Glomerular visceral epithelial cell (primary cell): ENCODE measurements around the gene ACADM.
"Not testable (repeated sequence)": the region's sequence is repeated elsewhere in the genome, so short reads cannot be mapped to it uniquely, and the experiment has no call there.

Experiments
- DNase-seq: peaks from one replicate; pipeline ENCODE4 v3.0.0-alpha.2; 2016; ENCODE audit errors: extremely low spot score

Gene ACADM

DNA sequence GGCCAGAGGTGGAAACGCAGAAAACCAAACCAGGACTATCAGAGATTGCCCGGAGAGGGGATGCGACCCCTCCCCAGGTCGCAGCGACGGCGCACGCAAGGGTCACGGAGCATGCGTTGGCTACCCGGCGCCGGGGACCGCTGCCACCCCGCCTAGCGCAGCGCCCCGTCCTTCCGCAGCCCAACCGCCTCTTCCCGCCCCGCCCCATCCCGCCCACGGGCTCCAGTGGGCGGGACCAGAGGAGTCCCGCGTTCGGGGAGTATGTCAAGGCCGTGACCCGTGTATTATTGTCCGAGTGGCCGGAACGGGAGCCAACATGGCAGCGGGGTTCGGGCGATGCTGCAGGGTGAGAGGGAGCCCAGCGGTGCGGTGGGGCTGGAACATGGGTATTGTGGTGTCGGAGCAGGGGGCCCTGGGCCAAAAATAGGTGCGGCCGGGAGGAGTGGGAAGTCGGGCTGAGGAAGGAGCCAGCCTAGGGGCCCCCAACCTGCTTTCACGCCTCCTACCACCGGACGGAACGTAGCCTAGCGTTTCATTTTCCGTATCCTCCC is at the start of gene ACADM:
Gene ACADM, plus strand, starts transcription at position 238 of the 551 bp plus-strand sequence. Its CDS starts 79 bp downstream, at position 317.
- DNase-seq: peak; percentile 91

DNA sequence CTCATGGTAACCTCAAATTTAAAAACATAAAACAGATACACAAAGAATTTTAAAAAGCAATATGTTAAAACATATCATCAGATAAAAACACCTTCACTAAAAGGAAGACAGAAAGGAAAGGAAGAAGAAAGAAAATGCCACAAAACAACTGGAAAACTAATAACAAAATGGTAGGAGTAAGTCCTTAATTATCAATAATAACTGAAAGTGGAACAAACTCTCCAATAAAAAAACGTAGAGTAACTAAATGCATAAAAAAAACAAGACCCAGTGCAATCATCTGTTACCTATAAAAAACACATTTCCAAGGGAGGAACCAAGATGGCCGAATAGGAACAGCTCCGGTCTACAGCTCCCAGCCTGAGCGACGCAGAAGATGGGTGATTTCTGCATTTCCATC is 47.1 kb upstream of the ACADM start:
- no peak for DNase-seq

DNA sequence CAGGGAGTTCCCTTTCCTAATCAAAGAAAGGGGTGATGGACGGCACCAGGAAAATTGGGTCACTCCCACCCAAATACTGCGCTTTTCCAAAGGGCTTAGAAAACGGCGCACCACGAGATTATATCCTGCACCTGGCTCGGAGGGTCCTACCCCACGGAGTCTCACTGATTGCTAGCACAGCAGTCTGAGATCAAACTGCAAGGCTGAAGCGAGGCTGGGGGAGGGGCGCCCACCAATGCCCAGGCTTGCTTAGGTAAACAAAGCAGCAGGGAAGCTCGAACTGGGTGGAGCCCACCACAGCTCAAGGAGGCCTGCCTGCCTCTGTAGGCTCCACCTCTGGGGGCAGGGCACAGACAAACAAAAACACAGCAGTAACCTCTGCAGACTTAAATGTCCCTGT is 46.5 kb upstream of the ACADM start:
- not testable (repeated sequence) for DNase-seq

DNA sequence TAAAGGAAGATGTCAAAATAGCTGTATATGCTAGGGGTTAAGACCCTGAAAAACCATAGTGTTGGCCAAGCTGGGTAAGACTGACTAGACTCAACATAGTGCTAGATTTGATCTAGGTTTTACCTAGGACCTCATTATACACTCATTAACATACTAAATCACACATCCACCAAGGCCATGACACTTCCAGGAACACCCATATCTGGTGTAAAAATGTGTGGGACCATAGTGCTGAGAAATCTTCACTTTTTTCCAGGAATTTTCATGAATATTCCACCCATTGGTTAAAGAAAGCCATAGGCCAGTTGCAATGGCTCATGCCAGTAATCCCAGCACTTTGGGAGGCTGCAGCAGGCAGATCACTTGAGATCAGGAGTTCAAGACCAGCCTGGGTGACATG is 34.0 kb upstream of the ACADM start:
- no peak for DNase-seq

DNA sequence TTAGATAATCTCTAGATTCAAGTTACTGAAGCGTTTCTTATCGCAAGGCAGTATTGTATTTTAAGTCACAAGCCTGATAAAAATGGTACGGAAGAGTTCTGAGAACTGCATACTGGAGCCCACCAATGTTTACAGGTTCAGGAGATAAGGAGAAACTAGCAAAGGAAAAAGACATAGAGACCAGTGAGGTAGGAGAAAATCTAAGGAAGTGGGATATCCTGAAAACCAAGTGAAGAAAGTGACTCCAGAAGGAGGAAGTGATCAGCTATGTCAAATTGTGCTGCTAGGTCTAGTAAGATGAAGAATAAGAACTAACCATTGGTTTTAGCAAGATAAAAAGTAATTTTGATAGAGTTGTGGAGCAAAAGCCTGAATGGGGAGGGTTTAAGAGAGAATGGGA is 31.0 kb upstream of the ACADM start:
- no peak for DNase-seq

DNA sequence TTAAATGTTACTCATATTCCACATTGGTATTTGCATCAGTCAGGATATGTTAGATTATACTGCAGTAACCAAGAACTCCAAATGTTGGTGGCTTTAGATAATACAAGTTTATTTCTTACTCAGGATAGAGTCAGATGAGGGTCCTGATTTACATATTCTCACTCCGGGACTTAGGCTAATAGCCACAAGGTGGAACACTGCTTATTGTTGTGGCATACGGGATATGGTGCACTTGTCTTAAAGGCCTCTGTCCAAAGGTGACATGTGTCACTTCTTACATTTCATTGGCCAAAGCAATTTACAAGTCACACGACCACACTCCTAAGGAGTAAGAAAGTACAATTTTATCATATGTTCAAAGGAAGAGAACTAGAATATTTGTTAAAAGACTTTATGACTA is 28.5 kb upstream of the ACADM start:
- DNase-seq: no peak

DNA sequence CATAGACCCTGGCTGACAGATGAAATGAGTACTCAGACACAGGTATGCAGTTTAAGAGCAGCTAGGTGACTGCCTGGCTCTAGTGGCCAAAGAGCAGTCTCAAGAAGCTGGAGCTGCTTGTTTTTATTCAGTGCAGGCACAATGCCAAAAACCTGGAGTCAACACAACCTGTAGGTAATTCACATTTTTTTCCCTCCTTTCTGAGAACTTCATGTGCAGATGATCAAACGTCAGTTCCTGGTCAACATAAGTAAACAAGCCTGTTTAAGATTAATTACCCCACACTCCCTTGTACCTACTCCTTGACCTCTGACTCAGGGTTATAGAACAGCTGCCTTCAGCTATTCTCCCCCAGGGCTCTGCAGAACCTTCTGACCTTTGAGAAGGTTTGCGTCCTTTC is 17.3 kb upstream of the ACADM start:
- no peak for DNase-seq

DNA sequence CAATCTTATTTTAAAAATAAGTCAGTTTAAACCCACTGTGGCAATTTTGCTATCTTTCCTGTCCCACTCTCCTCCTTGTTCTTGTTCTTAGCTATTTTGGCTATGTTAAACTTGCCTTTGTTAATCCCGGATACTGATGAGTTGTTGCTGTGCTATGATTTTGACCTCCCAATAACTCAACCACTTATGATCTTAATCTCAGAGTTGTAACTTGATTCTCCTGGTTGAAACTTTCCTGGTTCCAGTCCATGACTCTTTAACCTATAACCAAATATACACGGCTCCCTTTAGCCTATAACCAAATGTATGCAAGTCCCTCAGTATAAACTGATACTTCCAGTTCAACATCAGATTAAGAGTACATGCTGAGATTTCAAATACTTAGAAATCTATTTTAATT is 15.6 kb upstream of the ACADM start:
- no peak for DNase-seq

DNA sequence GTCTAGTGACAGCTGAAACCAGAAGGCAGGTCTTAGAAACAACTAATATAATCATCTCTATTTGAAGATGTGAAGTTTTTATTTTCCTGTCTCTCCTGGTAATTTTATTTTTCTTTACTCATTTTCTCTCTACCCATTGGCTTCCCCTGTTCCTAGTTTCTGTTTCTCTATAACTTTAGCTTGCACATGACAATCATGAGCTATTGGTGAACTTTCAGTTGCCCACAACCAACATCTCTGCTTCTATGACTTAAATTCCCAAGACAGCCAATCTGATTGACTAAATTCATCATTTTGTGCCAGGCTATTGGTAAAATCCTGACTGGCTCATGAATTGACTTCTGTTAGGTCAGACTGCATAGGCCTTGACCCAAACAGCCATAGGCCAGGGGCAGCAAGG is 13.7 kb upstream of the ACADM start:
- DNase-seq: no peak

DNA sequence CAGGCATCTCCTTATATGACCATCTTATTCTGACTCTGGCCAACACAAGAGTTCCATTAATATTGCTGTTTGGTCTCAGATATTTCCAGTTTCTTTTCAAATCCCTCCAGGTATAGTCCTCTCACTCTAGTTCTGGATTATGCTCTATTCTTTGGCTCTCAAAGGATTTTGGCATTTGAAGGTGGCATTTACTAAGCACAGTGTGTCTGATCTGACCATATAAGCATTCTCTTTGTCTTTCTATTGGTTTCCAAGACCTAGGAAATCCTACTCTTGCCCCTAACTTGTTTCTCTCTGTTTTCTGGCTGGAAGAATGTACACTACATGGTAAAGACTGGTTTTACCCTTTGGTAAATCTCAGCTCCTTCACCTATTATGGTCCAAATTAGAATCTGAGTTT is 12.7 kb upstream of the ACADM start:
- DNase-seq: no peak

DNA sequence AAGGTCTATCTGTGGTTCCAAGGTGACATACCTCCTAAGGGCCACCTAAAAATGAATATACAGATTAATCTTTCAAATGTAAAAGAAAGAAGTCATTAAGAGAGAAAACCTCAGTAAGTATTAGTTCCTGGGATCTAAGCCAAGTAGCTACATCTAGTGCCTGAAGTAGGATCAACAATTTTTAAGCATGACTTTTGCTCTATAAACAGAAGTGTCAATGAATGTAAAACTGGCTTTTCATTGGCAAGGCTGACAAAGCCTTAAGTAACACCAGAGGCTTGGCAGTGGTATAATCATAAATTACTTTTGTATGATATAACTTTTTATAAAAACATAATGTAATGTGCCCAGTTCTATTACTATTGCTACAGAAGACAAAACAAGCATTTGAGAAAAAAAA is 12.2 kb upstream of the ACADM start:
- DNase-seq: no peak

DNA sequence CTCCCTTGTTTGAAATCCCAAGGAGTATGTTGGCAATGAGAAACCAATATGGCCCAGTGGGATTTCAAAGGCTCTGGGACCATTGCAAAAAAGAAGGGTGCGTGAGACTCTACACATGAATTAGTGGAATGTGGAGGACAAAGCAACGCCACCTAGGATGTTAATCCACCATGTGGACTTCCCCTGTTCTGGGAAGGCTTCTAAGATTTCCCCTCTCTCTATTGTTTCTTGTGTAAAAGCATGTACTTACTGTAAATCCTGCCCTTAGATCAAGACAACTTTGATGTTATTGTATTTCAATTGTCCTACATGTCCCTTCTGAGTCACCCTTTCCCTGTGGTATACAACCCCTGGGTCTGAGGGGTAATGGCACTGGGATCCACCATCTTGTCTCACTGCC is 4.7 kb upstream of the ACADM start:
- no peak for DNase-seq

DNA sequence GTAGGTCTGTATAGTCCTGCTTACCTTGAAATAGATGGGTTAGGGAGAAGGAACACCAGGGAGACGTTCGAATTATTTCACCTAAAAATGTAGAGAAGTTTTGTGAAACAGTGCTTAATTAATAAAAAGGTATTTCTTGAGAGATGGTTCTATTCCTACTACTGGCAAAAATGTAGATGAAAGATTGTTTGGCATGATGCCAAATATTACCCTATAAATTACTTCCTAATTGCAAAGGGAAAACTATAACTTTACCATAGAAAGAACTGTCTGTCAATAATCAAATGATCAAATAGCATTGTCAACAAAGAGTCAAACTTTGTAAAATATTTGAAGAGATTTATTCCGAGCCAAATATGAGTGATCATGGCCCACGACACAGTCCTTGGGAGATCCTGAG is 4.2 kb upstream of the ACADM start:
- no peak for DNase-seq

DNA sequence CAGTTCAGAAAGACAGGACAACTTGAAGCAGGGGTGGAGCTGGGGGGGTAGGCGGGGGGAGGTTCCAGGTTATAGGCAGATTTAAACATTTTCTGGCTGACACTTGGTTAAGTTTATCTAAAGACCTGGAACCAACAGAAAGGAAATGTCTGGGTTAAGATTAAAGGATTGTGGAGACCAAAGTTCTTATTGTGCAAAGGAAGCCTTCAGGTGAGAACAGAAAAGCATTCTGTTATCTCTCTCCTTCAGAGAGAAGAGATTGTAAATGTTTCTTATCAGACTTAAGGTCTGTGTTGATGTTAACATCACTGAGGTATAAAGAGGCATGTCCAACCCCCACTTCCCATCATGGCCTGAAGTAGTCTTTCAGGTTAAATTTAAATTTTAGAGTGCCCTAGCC is 3.7 kb upstream of the ACADM start:
- DNase-seq: no peak

DNA sequence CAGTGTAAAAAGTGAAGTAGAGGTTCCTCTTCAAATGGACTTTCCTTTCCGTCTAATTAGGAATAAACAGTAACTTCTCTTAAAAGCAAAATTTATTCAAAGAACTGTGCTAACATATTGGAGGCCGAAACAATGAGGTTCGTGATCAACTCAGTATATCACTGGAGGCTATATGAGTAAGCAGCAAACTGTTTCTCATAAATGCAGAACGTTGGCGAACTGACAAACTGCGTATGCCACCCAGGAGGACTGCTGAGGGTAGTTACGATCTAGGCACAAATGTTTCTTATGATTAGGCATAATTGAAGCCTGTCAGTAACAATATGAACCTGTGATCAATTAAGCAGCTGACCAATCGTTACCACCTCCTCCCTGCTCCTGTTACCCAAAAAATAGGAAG is 2.3 kb upstream of the ACADM start:
- DNase-seq: not testable (repeated sequence)

DNA sequence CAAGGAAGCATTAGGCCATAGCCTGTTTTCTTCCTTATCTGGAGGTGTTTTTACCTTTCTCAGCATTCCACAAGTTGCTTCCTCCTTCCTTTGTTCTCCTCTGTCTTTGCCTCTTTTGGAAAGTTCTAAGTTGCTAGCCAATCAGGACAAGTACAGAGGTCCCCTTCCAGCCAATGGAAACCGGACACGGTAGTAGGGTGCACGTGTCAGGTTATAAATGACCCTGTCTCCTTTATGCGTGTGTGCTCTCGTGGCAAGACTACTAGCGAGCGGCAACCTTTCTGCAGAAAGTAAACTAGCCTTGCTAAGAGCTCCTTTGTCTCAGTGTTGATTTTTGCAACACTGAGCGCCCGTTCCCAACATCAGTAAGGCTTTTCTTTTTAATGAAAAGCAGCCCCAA is 1.5 kb upstream of the ACADM start:
- DNase-seq: no peak

DNA sequence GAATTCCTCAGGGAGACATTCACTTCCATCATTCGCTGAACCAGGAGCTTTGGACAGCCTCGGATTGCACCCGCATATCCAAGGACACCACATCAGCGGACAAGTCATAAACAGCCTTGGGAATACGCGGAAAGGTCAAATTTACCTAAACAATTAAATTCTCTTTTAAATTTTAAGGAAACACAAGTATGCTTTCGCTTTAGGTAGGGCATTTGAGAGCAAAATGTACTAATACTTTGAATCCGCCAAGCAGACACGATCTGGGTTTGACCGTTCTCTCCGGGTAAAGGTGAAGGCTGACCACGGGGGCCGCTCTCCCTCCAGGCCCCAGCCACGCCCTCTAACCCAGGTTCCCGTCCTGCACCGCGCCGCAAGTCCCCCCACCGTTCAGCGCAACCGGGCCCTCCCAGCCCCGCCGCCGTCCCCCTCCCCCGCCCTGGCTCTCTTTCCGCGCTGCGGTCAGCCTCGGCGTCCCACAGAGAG is 479 bp upstream of the ACADM start:
- peak; percentile 85 for DNase-seq

DNA sequence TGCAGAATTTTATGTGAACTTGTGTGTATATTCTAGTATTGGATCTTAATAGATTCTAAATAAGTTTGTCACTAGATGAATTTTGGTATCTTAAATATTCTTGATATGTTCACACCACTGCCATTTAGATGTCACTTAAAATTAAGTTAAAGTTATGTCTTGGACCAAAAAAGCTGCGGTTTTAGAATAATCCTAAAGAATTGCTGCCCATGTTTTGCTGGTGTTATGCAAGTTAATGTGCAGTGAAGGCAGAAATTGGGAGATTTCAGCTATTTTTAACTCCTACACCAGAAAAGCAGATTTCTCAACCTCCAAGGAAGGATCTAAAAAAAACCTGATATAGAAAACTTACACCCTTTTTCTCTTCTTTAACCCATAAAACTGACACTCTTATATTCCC is 757 bp downstream of the ACADM start:
- peak; percentile 4 for DNase-seq

DNA sequence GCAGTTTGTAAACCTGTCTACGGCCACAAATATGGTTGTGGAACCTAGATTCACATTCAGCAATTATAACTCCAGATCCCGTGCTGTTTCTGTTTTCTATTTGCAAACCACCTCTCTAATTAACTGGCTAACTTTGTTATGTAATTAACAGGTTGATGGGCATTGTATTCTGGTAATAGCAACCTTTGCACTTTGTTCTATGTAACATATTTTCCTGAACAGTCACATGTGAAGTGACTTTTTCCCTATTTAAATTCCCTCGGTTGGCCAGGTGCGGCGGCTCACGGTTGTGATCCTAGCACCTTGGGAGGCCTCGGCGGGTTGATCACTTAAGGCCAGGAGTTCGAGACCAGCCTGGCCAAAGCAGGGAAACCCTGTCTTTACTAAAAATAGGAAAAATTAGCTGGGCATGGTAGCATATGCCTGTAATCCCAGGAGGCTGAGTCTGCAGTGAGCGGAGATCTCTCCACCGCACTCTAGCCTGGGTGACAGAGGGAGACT is 1.4 kb downstream of the ACADM start:
- peak; percentile 12 for DNase-seq

DNA sequence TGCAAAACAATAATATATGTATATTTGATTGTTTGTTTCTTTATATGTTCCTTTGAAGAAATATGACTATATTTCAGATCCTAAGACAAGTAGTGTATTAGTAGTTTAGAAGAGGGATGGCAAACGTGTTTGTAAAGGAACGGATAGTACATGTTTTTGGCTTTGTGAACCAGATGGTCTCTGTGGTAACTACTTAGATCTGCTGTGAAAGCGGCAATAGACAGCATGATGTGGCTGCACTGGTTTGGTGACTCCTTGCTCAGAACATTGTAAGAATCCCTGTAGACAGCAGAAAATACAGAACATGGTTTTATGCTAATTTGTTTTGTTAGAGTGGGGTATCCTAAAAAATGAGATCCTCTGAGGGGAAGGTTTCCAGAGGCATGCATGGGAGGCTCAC is 3.1 kb downstream of the ACADM start:
- DNase-seq: no peak

DNA sequence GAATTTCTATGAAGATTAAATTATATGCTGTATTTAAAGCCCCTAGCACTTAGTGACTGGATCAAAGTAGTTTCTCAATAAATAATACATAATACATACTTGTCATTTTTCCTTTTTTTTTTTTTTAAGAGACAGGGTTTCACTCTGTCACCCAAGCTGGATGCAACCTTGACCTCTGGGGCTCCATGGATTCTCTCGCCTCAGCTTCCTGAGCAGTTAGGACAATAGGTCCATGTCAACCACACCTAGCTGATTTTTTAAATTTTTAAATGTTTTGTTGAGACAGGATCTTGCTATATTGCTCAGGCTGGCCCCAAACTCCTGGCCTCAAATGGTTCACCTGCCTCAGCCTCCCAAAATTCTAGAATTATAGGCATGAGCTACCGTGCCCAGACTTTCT is 5.9 kb downstream of the ACADM start:
- DNase-seq: no peak

DNA sequence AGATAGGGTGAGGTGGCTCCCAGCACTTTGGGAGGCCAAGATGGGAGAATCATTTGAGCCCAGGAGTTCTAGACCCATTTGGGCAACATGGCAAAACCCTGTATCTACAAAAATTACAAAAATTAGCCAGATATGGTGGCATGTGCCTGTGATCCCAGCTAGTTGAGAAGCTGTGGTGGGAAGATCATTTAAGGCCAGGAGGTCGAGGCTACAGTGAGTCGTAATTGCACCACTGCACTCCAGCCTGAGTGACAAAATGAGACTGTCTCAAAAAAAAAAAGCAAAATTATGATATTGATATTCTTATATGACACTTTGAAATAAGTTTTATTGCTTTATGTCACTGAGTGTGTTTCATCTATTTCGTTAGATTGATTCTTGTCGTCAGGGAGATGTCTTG is 7.4 kb downstream of the ACADM start:
- DNase-seq: peak; percentile 6

DNA sequence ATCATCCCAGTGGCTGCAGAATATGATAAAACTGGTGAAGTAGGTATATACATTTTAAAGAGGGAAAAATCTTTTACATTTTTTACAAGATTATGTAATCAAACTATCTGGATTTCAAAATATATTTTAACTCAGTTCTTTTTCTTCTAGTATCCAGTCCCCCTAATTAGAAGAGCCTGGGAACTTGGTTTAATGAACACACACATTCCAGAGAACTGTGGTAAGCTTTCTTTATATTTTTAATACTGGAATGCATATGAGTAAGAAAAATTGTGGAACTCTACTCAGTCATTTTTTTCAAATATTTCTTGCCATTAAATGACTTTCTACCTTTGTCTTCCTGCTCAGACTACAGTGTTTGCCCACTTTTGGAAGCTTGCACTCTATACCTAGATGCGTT is 8.2 kb downstream of the ACADM start:
- DNase-seq: no peak

DNA sequence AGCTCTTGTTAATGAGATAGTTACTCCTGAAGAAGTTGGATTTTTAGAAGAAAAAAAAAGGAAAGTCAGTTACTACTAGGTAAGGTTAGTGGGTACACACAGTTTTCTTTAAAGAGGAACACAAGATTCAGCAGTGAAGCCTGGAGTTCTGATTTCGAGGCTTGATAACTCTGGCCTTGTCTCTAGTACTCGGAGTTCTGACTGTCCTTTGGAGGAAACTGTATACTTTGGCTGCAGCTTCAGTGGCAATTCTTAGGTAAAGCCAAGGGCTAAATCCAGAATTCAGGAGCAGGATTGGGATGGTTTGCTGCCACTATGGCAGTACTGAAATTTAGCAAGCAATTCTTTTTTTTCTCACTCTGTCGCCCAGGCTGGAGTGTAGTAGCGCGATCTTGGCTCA is 9.2 kb downstream of the ACADM start:
- no peak for DNase-seq
